T-cell (primary cell): ENCODE results near the gene CRACR2B. TPM values are rescaled to one million over a fixed set of nuclear protein-coding genes. Genes with fewer than 3 reads are reported as not detected.

Experiments
- ATAC-seq, 4 experiments: fragments of 200-7000 bp in 3 of 4; fragments of 150-1000 bp in 1 of 4; cut with Tn5 transposase; replicated peaks in 1 of 4; 1 replicate in 3 of 4; 2 replicates in 1 of 4; pipeline ENCODE4 v1.10.0; 2021; ENCODE audit warnings: moderate library complexity in 3 of 4, mild to moderate bottlenecking in 2 of 4, moderate number of reproducible peaks in 1 of 4
- CTCF ChIA-PET, 2 donors: fragments of 300-600 bp; sonication (Branson Sonifier 250); formaldehyde crosslinking; loops; one replicate each; lab custom pipeline; 2022; ENCODE audit warnings: antibody characterized with exemption in 2 of 2; lab: Charles Lee
- POLR2A ChIA-PET, 2 donors: fragments of 300-600 bp; sonication (Branson Sonifier 250); formaldehyde crosslinking; loops; one replicate each; lab custom pipeline; 2022; ENCODE audit warnings: antibody characterized with exemption in 2 of 2; lab: Charles Lee
- DNase-seq, 35 experiments: peaks; one replicate each; pipeline versions ENCODE4 v3.0.0 to v3.0.0-alpha.2; 2013 to 2023
- H3K27ac ChIP-seq: one replicate; pipeline ENCODE4 v1.5.1; 2013; ENCODE audit warnings: low read length
- H3K27me3 ChIP-seq, 2 experiments: replicated peaks in 1 of 2; 1 replicate in 1 of 2; 2 replicates in 1 of 2; pipeline versions ENCODE4 v1.6.1 to v1.7.0; 2013; ENCODE audit warnings: low read length in 1 of 2, mixed read lengths in 1 of 2; ENCODE audit not compliant: control insufficient read depth in 2 of 2, insufficient read depth in 2 of 2; ENCODE audit errors: extremely low read depth in 1 of 2
- H3K36me3 ChIP-seq, 2 donors: 1 replicate in 1 of 2; 2 replicates in 1 of 2; pipeline versions ENCODE4 v1.6.1 to v1.7.0; 2013; ENCODE audit warnings: low read length in 1 of 2; ENCODE audit not compliant: control insufficient read depth in 2 of 2, insufficient read depth in 1 of 2; ENCODE audit errors: extremely low read depth in 1 of 2
- H3K4me1 ChIP-seq, 2 experiments: 1 replicate in 1 of 2; 2 replicates in 1 of 2; pipeline versions ENCODE4 v1.6.1 to v1.7.0; 2013; ENCODE audit warnings: low read length in 2 of 2, mixed read lengths in 1 of 2; ENCODE audit not compliant: insufficient read depth in 2 of 2, control insufficient read depth in 1 of 2; ENCODE audit errors: extremely low read depth in 1 of 2
- H3K4me3 ChIP-seq, 2 donors: 1 replicate in 1 of 2; 2 replicates in 1 of 2; pipeline versions ENCODE4 v1.5.1 to v1.7.0; 2013; ENCODE audit warnings: mild to moderate bottlenecking in 2 of 2, low read length in 1 of 2, moderate library complexity in 1 of 2; ENCODE audit not compliant: control insufficient read depth in 1 of 2; ENCODE audit errors: extremely low read depth in 1 of 2
- H3K9me3 ChIP-seq: 2 replicates; pipeline ENCODE4 v1.7.0; 2013
- H3K27ac Mint-ChIP-seq, 2 donors: one replicate each; pipeline ENCODE4 v1.8.0; 2020 to 2021; ENCODE audit warnings: mild to moderate bottlenecking in 2 of 2, mixed read lengths in 2 of 2
- H3K27me3 Mint-ChIP-seq, 2 donors: one replicate each; pipeline ENCODE4 v1.8.0; 2021 to 2022; ENCODE audit warnings: mixed read lengths in 2 of 2
- H3K36me3 Mint-ChIP-seq: one replicate; pipeline ENCODE4 v1.8.0; 2021; ENCODE audit warnings: mixed read lengths
- H3K4me1 Mint-ChIP-seq, 3 donors: one replicate each; pipeline ENCODE4 v1.8.0; 2020 to 2022; ENCODE audit warnings: mixed read lengths in 3 of 3, mild to moderate bottlenecking in 1 of 3
- H3K4me3 Mint-ChIP-seq, 3 donors: one replicate each; pipeline ENCODE4 v1.8.0; 2020 to 2022; ENCODE audit warnings: mild to moderate bottlenecking in 3 of 3, mixed read lengths in 3 of 3, moderate library complexity in 3 of 3
- H3K9me3 Mint-ChIP-seq, 3 donors: one replicate each; pipeline ENCODE4 v1.8.0; 2020 to 2022; ENCODE audit warnings: mixed read lengths in 3 of 3
- WGBS: methylation state at CpG from one replicate; pipeline ENCODE4 v1.1.5; 2013; ENCODE audit warnings: missing lambda C conversion rate; ENCODE audit not compliant: insufficient coverage; 5-methylcytosine and 5-hydroxymethylcytosine counted together
- total RNA-seq, 35 experiments: library from RNA in 6 of 35; stranded (reverse) in 6 of 35; fragments of 120-200 nt in 1 of 35; gene quantifications; one replicate each; pipeline versions ENCODE4 v1.2.1 to v1.2.4 and lab custom pipeline; 2013 to 2026

CRACR2B gene
- total RNA-seq, 5 donors from 2014 or later (not counting 1 experiment from before 2014, with no cell fraction given), result 1.4 to 2.9 (median 1.5) TPM

DNA sequence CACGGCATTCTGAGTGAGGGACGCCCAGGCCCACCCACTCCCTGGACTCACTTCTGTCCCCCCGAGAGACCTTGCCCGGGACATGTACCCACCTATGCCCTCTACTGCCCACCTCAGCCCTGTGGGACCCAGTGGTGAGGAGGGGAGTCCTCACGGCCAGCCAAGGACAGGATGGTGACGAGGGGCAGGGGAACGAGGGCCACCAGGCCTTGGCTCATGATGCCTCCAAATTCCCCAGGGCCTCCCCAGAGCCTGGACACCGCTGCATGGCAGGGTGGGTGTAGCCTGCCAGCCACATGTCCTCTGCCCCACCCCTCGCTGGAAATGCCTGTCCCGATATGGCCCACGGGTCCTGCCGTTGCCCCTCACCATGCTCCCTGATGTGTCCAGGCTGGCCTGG lies 41.1 kb downstream of the CRACR2B start:
- H3K4me1 ChIP-seq, result no peaks in the 10 kb centered on the region
- Mint-ChIP-seq H3K4me1 (no peaks in the 10 kb centered on the region), H3K36me3 (peaks cover 4% of the 10 kb centered on the region), H3K27me3 (no peaks in the 10 kb centered on the region), H3K27ac (no peak overlapping the region), H3K4me3 (no peak overlapping the region), H3K9me3 (no peaks in the 10 kb centered on the region)
- no peaks in the 10 kb centered on the region for H3K27me3 ChIP-seq
- peaks cover 2 to 5% of the 10 kb centered on the region in 2 donors for H3K36me3 ChIP-seq
- no peak for ATAC-seq
- ChIA-PET CTCF (no interaction called here), POLR2A (no interaction called here)
- H3K4me3 ChIP-seq, result no peak overlapping the region
- no peak overlapping the region for H3K27ac ChIP-seq
- DNase-seq, result no peak
- WGBS, result 93% methylated on average over 9 of the region's 12 CpGs
- no peaks in the 10 kb centered on the region for H3K9me3 ChIP-seq

DNA sequence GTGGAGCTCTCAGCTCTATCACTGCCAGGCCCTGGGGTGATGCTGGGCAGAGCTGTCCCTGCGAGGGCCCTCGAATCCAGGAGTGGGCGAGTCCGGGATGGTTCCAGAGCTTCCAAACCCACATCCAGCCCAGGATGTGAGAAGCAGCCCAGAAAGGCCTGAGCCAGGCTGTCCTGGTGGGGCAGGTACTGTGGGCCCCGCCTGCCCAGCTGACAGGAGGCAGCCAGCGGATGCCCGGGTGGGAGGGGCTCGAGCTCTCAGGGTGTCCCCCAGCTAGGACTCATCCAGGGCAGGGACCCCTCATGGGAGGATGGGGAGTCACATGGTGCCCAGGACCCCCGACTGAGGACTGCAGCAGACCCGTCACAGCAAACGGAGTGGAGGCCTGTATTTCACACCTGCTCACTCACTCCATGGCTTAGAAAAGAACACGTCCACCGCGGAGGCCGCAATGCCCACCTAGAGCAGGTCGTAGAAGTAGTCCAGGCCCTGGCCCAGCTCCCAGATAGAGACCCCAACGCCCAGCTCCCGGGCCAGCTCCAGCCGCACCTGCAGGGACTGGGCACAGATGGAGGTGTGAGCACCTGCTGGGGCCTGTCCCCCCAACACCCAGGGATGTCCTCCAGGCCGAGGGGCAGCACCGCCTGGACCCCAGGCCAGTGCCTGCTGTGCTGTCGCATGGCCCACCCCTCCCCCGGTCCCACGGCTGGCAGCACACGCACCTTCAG lies 41.8 kb downstream of the CRACR2B start:
- H3K9me3 Mint-ChIP-seq, result no peaks in the 10 kb centered on the region
- Histone ChIP-seq H3K4me3 (no peak overlapping the region), H3K4me1 (no peaks in the 10 kb centered on the region), H3K9me3 (no peaks in the 10 kb centered on the region), H3K27ac (no peak overlapping the region), H3K36me3 (peaks cover 3 to 5% of the 10 kb centered on the region in 2 donors), H3K27me3 (no peaks in the 10 kb centered on the region)
- peaks cover 5% of the 10 kb centered on the region for H3K36me3 Mint-ChIP-seq
- H3K4me3 Mint-ChIP-seq, result no peak overlapping the region
- DNase-seq (no peak), ATAC-seq (no peak)
- ChIA-PET CTCF (no interaction called here), POLR2A (no interaction called here)
- no peaks in the 10 kb centered on the region for H3K4me1 Mint-ChIP-seq
- WGBS, result 96% methylated on average over 18 of the region's 25 CpGs
- no peak overlapping the region for H3K27ac Mint-ChIP-seq
- H3K27me3 Mint-ChIP-seq, result no peaks in the 10 kb centered on the region

DNA sequence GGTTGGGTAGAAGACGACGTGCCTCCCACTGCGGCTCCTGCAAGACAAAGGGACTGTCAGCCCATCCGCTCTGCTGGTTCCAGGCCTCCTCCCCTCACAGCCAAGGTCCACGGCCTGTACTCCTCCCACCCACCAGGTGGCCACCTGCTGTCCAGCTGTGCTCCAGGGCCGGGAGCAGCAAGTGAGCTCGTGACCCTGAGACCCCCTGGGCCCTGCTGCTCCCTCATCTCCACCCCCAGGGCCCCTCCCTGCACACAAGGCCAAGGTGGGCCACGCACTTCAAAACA lies 42.4 kb downstream of the CRACR2B start:
- H3K9me3 Mint-ChIP-seq, result no peaks in the 10 kb centered on the region
- Histone ChIP-seq H3K9me3 (no peaks in the 10 kb centered on the region), H3K4me3 (no peak overlapping the region), H3K4me1 (no peaks in the 10 kb centered on the region), H3K36me3 (peaks cover 5 to 6% of the 10 kb centered on the region in 2 donors), H3K27ac (no peak overlapping the region), H3K27me3 (no peaks in the 10 kb centered on the region)
- H3K27ac Mint-ChIP-seq, result no peak overlapping the region
- CTCF ChIA-PET, result no interaction called here
- no peak overlapping the region for H3K4me3 Mint-ChIP-seq
- no peak for ATAC-seq
- peaks cover 5% of the 10 kb centered on the region for H3K36me3 Mint-ChIP-seq
- whole genome bisulfite sequencing, result 96% methylated on average over 3 of the region's 8 CpGs
- POLR2A ChIA-PET, result no interaction called here
- DNase-seq, result no peak
- H3K27me3 Mint-ChIP-seq, result no peaks in the 10 kb centered on the region
- H3K4me1 Mint-ChIP-seq, result no peaks in the 10 kb centered on the region

DNA sequence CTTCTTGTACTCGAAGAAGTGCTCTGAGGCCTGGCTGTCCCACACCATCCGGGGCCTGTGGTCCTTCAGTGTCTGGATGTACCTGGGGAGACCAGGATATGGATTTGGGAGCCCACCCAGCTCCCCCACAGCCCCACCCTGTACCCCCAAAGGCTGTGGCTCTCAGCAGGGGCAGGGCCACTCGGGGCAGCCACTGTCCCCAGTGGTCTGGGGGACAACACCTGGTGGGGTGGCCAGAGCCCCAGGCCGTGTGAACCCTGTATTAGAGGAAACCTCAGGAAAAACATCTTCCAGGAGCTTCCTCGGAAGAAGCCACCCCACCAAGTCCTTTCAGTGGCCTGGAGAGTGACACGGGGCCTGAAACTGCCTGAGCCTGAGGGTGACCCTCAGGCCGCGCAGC lies 42.7 kb downstream of the CRACR2B start:
- Histone ChIP-seq H3K9me3 (no peaks in the 10 kb centered on the region), H3K4me3 (no peak overlapping the region), H3K27me3 (no peaks in the 10 kb centered on the region), H3K27ac (no peak overlapping the region), H3K4me1 (no peaks in the 10 kb centered on the region), H3K36me3 (peaks cover 5 to 6% of the 10 kb centered on the region in 2 donors)
- Mint-ChIP-seq H3K27ac (no peak overlapping the region), H3K4me3 (no peak overlapping the region), H3K9me3 (no peaks in the 10 kb centered on the region), H3K36me3 (peaks cover 6% of the 10 kb centered on the region), H3K4me1 (no peaks in the 10 kb centered on the region), H3K27me3 (no peaks in the 10 kb centered on the region)
- CTCF ChIA-PET, result no interaction called here
- 100% methylated on average over 4 of the region's 8 CpGs for WGBS
- ATAC-seq, result no peak
- POLR2A ChIA-PET, result no interaction called here
- no peak for DNase-seq

DNA sequence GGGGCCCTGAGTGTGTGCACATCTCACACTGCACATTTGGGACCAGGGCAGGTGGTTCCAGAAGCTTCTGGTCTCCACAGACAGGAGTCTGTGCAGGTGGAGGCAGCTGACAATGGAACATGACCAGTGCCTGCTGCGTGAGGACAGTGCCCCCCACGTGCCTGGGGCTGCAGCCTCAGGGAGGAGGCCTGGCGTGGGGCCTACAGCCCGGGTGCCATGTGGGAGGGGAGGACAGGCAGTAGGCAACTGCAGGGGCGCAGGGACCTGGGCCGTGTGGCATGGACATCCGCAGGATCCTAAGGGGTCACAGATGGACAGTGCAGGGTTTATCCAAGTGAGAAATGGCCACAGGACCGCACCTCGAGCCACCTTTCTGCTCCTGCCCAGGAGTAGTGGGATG lies 43.8 kb downstream of the CRACR2B start:
- Histone ChIP-seq H3K27ac (no peak overlapping the region), H3K4me1 (no peaks in the 10 kb centered on the region), H3K36me3 (peaks cover 5 to 6% of the 10 kb centered on the region in 2 donors), H3K27me3 (no peaks in the 10 kb centered on the region), H3K9me3 (no peaks in the 10 kb centered on the region), H3K4me3 (no peak overlapping the region)
- ChIA-PET CTCF (no interaction called here), POLR2A (no interaction called here)
- H3K9me3 Mint-ChIP-seq, result no peaks in the 10 kb centered on the region
- 85% methylated on average over 9 of the region's 9 CpGs for WGBS
- ATAC-seq, result no peak
- peaks cover 13% of the 10 kb centered on the region for H3K36me3 Mint-ChIP-seq
- no peaks in the 10 kb centered on the region for H3K4me1 Mint-ChIP-seq
- no peak overlapping the region for H3K27ac Mint-ChIP-seq
- H3K4me3 Mint-ChIP-seq, result no peak overlapping the region
- no peak for DNase-seq
- no peaks in the 10 kb centered on the region for H3K27me3 Mint-ChIP-seq

DNA sequence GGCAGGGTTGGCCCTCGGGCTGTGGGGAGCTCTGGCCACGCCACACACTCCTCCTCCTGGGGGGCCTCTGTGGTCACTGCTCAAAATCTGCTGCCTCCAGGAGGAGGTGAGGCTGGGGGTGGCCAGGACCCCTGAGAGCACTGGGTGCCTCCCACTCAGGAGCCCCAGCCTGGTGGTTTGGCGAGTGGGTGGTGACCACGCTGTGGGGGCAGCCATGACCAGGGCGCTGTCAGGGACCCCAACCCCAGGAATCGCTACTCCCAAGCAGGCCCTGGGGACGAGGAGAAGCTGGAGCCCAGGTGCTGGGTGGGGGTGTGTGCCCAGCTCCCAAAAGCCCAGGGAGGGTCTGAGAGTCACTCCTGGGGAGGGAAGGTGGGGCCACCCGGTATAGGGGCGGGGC lies 45.1 kb downstream of the CRACR2B start:
- H3K27me3 ChIP-seq, result no peaks in the 10 kb centered on the region
- peaks cover 5 to 6% of the 10 kb centered on the region in 2 donors for H3K36me3 ChIP-seq
- DNase-seq (no peak), ATAC-seq (no peak)
- no peaks in the 10 kb centered on the region for H3K4me1 ChIP-seq
- no peaks in the 10 kb centered on the region for H3K9me3 ChIP-seq
- Mint-ChIP-seq H3K9me3 (no peaks in the 10 kb centered on the region), H3K4me1 (no peaks in the 10 kb centered on the region), H3K36me3 (peaks cover 13% of the 10 kb centered on the region), H3K27me3 (no peaks in the 10 kb centered on the region), H3K27ac (no peak overlapping the region), H3K4me3 (no peak overlapping the region)
- 78% methylated on average over 2 of the region's 9 CpGs for WGBS
- H3K4me3 ChIP-seq, result no peak overlapping the region
- ChIA-PET CTCF (no interaction called here), POLR2A (no interaction called here)
- H3K27ac ChIP-seq, result no peak overlapping the region

DNA sequence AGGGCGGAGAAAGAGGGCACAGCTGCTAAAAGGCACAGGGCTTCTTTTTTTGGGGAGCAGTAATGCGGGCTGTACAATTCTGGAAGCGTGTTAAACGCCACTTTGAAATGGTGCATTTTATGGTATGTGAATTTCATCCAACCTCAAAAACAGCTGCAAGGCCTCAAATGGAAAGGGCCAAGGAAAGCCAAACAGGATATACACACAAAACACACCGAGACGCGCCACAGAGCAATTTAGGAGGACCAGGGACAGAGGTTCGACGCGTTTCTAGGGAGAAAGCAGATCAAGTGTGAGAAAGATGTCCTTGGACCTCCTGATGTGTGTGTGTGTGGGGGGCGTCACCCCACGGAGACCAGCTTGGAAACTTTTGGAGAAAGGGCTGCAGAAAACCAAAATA lies 46.0 kb downstream of the CRACR2B start:
- no peaks in the 10 kb centered on the region for H3K27me3 Mint-ChIP-seq
- POLR2A ChIA-PET, result no interaction called here
- H3K9me3 ChIP-seq, result no peaks in the 10 kb centered on the region
- no peaks in the 10 kb centered on the region for H3K4me1 Mint-ChIP-seq
- no peaks in the 10 kb centered on the region for H3K27me3 ChIP-seq
- CTCF ChIA-PET, result no interaction called here
- DNase-seq (no peak), ATAC-seq (no peak)
- no peak overlapping the region for H3K27ac ChIP-seq
- no peaks in the 10 kb centered on the region for H3K4me1 ChIP-seq
- no peak overlapping the region for H3K4me3 Mint-ChIP-seq
- peaks cover 5 to 6% of the 10 kb centered on the region in 2 donors for H3K36me3 ChIP-seq
- H3K27ac Mint-ChIP-seq, result no peak overlapping the region
- H3K4me3 ChIP-seq, result no peak overlapping the region
- no peaks in the 10 kb centered on the region for H3K9me3 Mint-ChIP-seq
- 100% methylated on average over 1 of the region's 12 CpGs for WGBS
- peaks cover 13% of the 10 kb centered on the region for H3K36me3 Mint-ChIP-seq
